Subcutaneous adipose tissue (tissue), 4 donors: Measurements from ENCODE around the gene S100A5. TPM values are rescaled to one million over a fixed set of nuclear protein-coding genes. Genes with fewer than 3 reads are reported as not detected.

Experiments used
- total RNA-seq, 4 donors: library from RNA; depleted of rRNA; stranded (reverse); fragments of >200 nt; gene quantifications; one replicate each; pipeline ENCODE4 v1.1.0, GENCODE V29; 2016
- TF ChIP-seq, protein P1 (sequence below): fragments of 450-650 bp; IDR thresholded peaks from one replicate; pipeline ENCODE4 v1.5.1; 2016; ENCODE audit warnings: low read depth, mild to moderate bottlenecking, control low read depth, antibody characterized with exemption, moderate library complexity

Gene S100A5
- total RNA-seq, 4 donors from 2014 or later, result not detected

DNA sequence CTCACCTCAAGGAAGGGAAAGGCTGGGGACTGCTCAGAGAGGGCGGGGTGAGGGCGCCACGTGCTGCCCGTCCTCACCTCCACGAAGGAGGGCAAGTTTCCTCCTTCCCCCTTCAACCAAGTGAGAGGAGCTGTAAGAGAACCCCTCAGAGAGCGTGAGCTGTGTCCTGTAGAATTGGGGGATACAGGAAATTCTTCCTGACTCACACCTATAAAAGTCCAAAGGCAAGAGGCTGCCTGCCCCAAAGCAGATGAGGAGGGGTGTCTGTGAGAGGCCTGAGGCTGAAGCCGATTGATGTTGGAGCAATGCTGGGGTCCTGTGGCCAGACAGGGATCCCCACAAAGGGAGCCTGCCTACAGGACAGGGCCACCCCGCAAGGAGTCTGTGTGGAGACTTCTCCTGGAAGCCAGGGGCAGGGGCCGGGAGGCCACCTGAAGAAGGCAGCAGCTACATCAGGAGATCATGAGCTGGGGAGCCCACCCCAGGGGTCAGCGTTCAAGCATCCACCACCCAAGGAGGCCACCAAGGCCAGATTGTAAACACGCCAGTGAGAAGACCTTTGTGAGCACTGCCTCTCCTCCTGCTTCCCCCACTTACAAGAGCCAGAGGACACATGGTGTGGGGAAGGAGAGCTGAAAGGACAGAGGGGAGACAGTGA, 32.7 kb downstream of the S100A5 start:
- TF ChIP-seq, protein P1, sequence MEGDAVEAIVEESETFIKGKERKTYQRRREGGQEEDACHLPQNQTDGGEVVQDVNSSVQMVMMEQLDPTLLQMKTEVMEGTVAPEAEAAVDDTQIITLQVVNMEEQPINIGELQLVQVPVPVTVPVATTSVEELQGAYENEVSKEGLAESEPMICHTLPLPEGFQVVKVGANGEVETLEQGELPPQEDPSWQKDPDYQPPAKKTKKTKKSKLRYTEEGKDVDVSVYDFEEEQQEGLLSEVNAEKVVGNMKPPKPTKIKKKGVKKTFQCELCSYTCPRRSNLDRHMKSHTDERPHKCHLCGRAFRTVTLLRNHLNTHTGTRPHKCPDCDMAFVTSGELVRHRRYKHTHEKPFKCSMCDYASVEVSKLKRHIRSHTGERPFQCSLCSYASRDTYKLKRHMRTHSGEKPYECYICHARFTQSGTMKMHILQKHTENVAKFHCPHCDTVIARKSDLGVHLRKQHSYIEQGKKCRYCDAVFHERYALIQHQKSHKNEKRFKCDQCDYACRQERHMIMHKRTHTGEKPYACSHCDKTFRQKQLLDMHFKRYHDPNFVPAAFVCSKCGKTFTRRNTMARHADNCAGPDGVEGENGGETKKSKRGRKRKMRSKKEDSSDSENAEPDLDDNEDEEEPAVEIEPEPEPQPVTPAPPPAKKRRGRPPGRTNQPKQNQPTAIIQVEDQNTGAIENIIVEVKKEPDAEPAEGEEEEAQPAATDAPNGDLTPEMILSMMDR, result no peak

DNA sequence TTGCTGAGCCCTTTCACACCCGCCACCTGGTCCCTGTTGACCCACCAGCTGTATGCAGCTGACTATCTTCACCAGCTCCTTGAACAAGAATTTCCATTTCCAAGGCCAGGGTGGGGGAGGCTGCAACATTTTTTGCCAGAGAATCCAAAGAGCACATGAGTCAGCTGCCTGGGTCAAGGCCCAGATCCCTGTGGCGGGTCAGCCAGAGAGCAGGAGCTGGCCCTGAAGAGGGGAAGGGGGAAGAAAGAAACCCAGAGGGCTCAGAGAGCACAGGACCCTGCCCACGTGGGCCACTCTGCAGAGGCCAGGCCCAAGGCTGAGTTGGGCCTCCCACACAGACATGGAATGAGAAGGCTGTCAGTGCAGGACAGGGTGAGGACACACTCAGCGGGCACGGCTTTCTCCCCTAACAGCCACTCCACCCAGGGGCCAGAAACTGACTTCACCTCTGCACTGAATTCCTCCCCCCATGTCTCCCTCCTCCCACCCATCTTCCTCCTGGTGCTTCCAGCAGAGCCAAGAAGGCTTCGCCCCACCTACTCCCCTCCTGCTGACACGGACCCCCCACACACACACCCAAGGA, 33.8 kb downstream of the S100A5 start:
- TF ChIP-seq, protein P1, result no peak

DNA sequence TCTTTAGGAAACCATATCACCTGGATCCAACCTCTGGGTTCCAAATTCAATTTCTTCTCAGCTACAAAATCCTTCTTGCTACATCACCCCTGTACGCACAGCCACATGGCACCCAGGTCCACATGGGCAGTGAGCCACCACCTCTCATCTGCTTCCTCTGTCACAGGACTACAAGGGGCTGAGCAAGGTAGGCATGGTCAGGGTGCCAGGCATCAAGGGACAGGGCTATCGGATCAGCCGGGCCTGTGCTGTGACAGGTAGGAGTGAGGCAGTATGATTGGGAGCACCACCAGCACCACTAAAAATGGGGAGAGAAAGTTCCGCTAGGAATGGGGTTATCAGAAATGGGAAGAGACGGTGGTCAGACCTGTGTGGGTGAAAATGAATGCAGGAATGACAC, 34.3 kb downstream of the S100A5 start:
- TF ChIP-seq, protein P1, result no peak

DNA sequence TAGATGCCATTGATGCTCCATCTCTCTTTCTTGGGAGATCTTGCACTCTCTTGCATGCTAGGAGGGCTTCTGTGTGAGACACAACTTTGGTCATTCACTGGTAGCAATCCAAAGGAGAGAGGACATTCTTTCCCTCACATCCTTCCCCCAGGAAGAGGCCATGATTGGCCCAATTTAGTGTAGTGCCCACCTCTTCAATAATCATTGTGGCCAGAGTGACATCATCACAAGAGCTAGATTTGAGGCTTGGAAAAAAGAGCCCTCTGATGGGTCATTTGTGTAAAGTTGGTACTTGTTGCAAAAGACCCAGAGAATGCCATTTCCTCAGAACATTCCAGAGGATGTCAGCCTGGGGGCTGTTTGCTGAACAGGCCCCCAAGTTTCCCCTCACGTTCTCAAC, 35.2 kb downstream of the S100A5 start:
- TF ChIP-seq, protein P1, result no peak

DNA sequence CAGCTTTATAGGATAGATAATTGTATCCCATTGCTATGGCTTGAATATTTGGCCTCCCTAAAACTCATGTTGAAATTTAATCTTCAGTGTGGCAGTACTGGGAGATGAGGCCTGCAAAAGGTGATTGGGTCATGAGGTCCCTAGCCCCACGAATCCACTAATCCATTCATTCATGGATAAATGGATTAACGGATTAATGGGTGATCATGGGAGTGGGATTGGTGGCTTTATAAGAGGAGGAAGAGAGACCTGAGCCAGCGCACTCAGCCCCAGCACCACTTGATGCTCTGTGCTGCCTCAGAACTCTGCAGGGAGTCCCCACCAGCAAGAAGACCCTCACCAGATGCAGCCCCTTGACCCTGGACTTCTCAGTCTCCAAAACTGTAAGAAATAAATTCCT, 37.0 kb downstream of the S100A5 start:
- TF ChIP-seq, protein P1, result no peak

DNA sequence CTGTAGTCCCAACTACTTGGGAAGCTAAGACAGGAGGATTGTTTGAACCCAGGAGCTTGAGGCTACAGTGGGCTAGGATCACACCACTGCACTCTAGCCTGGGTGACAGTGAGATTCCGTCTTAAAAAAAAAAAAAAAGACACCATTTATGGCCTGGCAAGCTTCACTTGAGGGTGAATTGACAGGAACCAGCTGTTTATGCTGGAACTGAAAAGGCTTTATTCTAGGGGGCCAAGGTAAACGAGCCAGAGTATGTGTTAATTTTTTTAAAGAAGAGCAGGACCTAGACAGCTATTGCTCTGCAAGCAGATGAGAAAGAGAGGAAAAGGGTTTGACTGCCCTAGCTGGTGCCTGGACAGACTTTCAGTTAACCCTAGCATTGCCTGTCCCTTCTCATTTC, 42.0 kb downstream of the S100A5 start:
- TF ChIP-seq, protein P1, result no peak

DNA sequence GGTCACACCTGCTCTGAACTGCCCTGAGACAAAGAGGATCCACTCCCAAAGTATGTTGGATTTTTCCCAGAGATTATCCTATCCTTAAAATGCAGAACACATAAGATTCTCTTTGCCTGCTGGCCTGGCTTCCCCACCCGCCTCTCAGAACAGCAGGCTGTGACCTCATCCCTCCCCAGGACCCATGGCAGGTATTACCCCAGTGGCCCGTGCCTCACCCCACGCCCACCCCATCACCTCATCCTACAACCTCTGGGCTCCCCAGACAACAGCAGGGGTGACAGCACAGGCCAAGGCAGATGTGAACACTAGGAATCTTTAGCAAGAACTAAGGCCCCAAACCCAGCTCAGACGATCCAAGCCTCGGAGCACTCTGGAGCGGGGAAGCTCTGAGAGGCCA, 45.2 kb downstream of the S100A5 start:
- TF ChIP-seq, protein P1, result no peak
